Measurements from ENCODE around the gene NOTUM. TPM values are rescaled to one million over a fixed set of nuclear protein-coding genes. Genes with fewer than 3 reads are reported as not detected.

The NOTUM gene
- total RNA-seq, 2 experiments from 2014 or later: 0.88 to 4.4 TPM

GRCh38 chr17:81932333-81932983 is 28.5 kb downstream of the NOTUM start:
- Histone ChIP-seq H3K9me2 (ENCODE audit: insufficient read depth, low read length) (no peaks in the 10 kb centered on the region), H3K9me3 (ENCODE audit: low read length) (no peaks in the 10 kb centered on the region), H3K4me3 (ENCODE audit: low read depth, low read length, poor library complexity, severe bottlenecking) (no peak overlapping the region), H4K20me1 (ENCODE audit: insufficient read depth, low read length) (no peaks in the 10 kb centered on the region), H3K4me1 (ENCODE audit: insufficient read depth, low read length, poor library complexity, severe bottlenecking) (peaks cover 23% of the 10 kb centered on the region), H3K4me2 (ENCODE audit: low read length) (no peak overlapping the region), H2AFZ (ENCODE audit: low read length) (no peak overlapping the region), H3K79me2 (ENCODE audit: insufficient read depth, low read depth, low read length) (peaks cover 6% of the 10 kb centered on the region; the same call in 1 of the 2 replicates), H3K27ac (ENCODE audit: low read depth, low read length, poor library complexity, severe bottlenecking) (no peak overlapping the region), H3K36me3 (ENCODE audit: insufficient read depth, low read length) (peaks cover 30% of the 10 kb centered on the region)
- ChIA-PET POLR2A (interaction anchor here (0.6 kb wide), 1 partner anchor 120 kb away, joined by 3 read pairs; no protein-coding TSS in a partner anchor), CTCF (ENCODE audit: unreplicated experiment) (no interaction called here)
- intact Hi-C loops (cut with micrococcal nuclease; ENCODE audit: unreplicated experiment): no loop called here
- BruUV-seq (replicated peaks): TSS peak; percentile 84
- peak; percentile 20 for DNase-seq (ENCODE audit: low spot score)
- TF ChIP-seq EZH2phosphoT487 (IDR thresholded peaks at IDR 0.05; ENCODE audit: borderline replicate concordance, low read depth, low read length): no peak
- TF ChIP-seq, protein P1, sequence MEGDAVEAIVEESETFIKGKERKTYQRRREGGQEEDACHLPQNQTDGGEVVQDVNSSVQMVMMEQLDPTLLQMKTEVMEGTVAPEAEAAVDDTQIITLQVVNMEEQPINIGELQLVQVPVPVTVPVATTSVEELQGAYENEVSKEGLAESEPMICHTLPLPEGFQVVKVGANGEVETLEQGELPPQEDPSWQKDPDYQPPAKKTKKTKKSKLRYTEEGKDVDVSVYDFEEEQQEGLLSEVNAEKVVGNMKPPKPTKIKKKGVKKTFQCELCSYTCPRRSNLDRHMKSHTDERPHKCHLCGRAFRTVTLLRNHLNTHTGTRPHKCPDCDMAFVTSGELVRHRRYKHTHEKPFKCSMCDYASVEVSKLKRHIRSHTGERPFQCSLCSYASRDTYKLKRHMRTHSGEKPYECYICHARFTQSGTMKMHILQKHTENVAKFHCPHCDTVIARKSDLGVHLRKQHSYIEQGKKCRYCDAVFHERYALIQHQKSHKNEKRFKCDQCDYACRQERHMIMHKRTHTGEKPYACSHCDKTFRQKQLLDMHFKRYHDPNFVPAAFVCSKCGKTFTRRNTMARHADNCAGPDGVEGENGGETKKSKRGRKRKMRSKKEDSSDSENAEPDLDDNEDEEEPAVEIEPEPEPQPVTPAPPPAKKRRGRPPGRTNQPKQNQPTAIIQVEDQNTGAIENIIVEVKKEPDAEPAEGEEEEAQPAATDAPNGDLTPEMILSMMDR (conservative IDR thresholded peaks at IDR 0.05; ENCODE audit: low read length): no peak

DNA sequence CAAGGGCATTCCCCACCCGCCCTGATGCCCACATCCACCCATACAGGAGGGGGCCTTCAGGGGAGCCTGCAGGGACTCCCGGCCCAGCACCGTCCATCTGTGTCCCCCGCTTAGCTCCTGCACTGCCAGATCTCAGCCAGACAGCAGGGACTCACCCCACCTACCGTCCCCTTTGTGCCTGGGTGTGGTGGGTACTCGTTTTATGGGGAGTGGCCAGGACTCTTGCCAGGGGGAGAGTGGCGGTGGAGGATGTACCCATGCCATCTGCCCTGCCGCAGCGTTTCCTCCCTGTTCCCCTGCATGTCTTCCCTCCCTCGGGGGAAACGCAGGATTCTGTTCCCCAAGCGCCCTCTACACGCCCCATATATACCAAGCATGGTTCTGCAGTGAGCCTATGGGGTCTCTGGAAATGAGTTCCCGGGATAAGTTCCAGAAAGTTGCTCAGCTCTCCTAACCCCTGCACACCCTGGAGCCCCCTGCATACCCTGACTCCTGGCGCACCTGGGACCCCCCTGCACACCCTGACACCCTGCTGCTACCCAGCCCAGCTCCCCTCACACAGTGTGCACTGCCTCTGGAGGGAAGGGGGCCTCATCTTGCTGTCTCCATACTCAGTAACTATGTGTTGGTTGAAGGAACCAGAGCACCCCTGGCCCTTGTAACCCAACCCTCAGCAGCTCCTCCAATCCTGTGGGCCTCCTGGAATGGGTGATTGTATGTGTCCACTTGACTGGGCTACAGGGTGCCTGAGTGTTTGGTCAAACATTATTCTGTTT is 29.2 kb downstream of the NOTUM start:
- intact Hi-C loops (cut with micrococcal nuclease; ENCODE audit: unreplicated experiment): no loop called here
- DNase-seq (ENCODE audit: low spot score): no peak
- Histone ChIP-seq H3K79me2 (ENCODE audit: insufficient read depth, low read depth, low read length) (peaks cover 9% of the 10 kb centered on the region; the same call in 1 of the 2 replicates), H3K9me3 (ENCODE audit: low read length) (no peaks in the 10 kb centered on the region), H3K4me3 (ENCODE audit: low read depth, low read length, poor library complexity, severe bottlenecking) (no peak overlapping the region), H3K4me2 (ENCODE audit: low read length) (no peak overlapping the region), H2AFZ (ENCODE audit: low read length) (no peak overlapping the region), H3K9me2 (ENCODE audit: insufficient read depth, low read length) (no peaks in the 10 kb centered on the region), H3K36me3 (ENCODE audit: insufficient read depth, low read length) (peaks cover 30% of the 10 kb centered on the region), H3K4me1 (ENCODE audit: insufficient read depth, low read length, poor library complexity, severe bottlenecking) (peaks cover 21% of the 10 kb centered on the region), H3K27ac (ENCODE audit: low read depth, low read length, poor library complexity, severe bottlenecking) (no peak overlapping the region), H4K20me1 (ENCODE audit: insufficient read depth, low read length) (no peaks in the 10 kb centered on the region)
- POLR2A ChIA-PET: no interaction called here
- BruUV-seq (replicated peaks): no TSS peak
- no peak for TF ChIP-seq EZH2phosphoT487 (IDR thresholded peaks at IDR 0.05; ENCODE audit: borderline replicate concordance, low read depth, low read length)
- TF ChIP-seq, protein P1 (conservative IDR thresholded peaks at IDR 0.05; ENCODE audit: low read length): no peak
- CTCF ChIA-PET (ENCODE audit: unreplicated experiment): no interaction called here

DNA sequence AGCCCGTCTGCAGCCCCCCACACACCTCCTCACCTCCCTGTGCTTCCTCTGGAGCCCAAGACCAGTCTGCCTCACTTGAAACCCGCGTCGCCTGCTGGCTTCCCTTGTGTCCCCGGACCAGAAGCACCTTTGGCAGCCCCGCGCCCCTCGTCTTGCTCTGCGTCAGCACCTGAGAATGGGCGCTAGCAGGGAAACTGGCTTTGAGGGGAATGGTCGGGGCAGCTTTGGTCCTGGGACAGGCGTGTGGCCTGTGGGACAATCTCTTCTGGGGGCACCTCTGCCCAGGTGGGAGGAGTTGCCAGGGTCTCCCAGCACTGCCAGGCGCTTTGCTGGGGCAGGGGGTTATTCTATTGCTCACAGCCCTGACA is 29.8 kb downstream of the NOTUM start:
- H3K27ac ChIP-seq (ENCODE audit: low read depth, low read length, poor library complexity, severe bottlenecking): no peak overlapping the region
- ChIA-PET POLR2A (no interaction called here), CTCF (ENCODE audit: unreplicated experiment) (no interaction called here)
- H3K4me3 ChIP-seq (ENCODE audit: low read depth, low read length, poor library complexity, severe bottlenecking): no peak overlapping the region
- peaks cover 30% of the 10 kb centered on the region for H3K36me3 ChIP-seq (ENCODE audit: insufficient read depth, low read length)
- no TSS peak for BruUV-seq (replicated peaks)
- H2AFZ ChIP-seq (ENCODE audit: low read length): no peak overlapping the region
- H4K20me1 ChIP-seq (ENCODE audit: insufficient read depth, low read length): no peaks in the 10 kb centered on the region
- no peak for DNase-seq (ENCODE audit: low spot score)
- no peak for TF ChIP-seq EZH2phosphoT487 (IDR thresholded peaks at IDR 0.05; ENCODE audit: borderline replicate concordance, low read depth, low read length)
- TF ChIP-seq, protein P1 (conservative IDR thresholded peaks at IDR 0.05; ENCODE audit: low read length): no peak
- intact Hi-C loops (cut with micrococcal nuclease; ENCODE audit: unreplicated experiment): no loop called here
- H3K79me2 ChIP-seq (ENCODE audit: insufficient read depth, low read depth, low read length): peaks cover 10% of the 10 kb centered on the region
- H3K9me3 ChIP-seq (ENCODE audit: low read length): no peaks in the 10 kb centered on the region
- H3K4me2 ChIP-seq (ENCODE audit: low read length): no peak overlapping the region
- H3K4me1 ChIP-seq (ENCODE audit: insufficient read depth, low read length, poor library complexity, severe bottlenecking): peaks cover 20% of the 10 kb centered on the region
- no peaks in the 10 kb centered on the region for H3K9me2 ChIP-seq (ENCODE audit: insufficient read depth, low read length)
